Measurements from ENCODE around the gene BICD2. TPM values are rescaled to one million over a fixed set of nuclear protein-coding genes. Genes with fewer than 3 reads are reported as not detected.

The BICD2 gene
- total and polyA plus RNA-seq, 4 donors = 2.5 to 16.0 (median 11.2) TPM

- no peak overlapping the region for H3K4me3 ChIP-seq (ENCODE audit: low read depth in 1 of 3, low read length in 3 of 3)
- no peak for TF ChIP-seq GABPA (IDR thresholded peaks at IDR 0.05 in 1 of 2, conservative IDR thresholded peaks at IDR 0.05 in 1 of 2)
- H3K36me3 ChIP-seq (ENCODE audit: control insufficient read depth in 4 of 4, insufficient read depth in 3 of 4, low read depth in 1 of 4, low read length in 3 of 4) = no peaks in the 10 kb centered on the region
- DNase-seq (ENCODE audit: low spot score) = no peak
- no peak overlapping the region for H3K9ac ChIP-seq (ENCODE audit: low read depth in 1 of 2, low read length in 2 of 2)
- H3K4me1 ChIP-seq (ENCODE audit: control insufficient read depth in 4 of 4, insufficient read depth in 4 of 4, low read length in 3 of 4) = peaks cover 0 to 9% (median under 1%) of the 10 kb centered on the region in 4 donors
- H3K9me3 ChIP-seq (ENCODE audit: control insufficient read depth in 4 of 4, low read length in 3 of 4) = no peaks in the 10 kb centered on the region
- 83% methylated on average over 9 of the region's 9 CpGs for WGBS
- no peaks in the 10 kb centered on the region for H3K27me3 ChIP-seq (ENCODE audit: control insufficient read depth in 4 of 4, insufficient read depth in 4 of 4, low read length in 3 of 4)
- no peak overlapping the region for H3K27ac ChIP-seq (ENCODE audit: low read depth in 1 of 2, low read length in 2 of 2)
These were observed 17.0 kb downstream of the BICD2 start for GRCh38 chr9:92747459-92748232.

GRCh38 chr9:92746567-92747458 lies 17.8 kb downstream of the BICD2 start:
- 79% methylated on average over 14 of the region's 14 CpGs for WGBS
- Histone ChIP-seq H3K9ac (ENCODE audit: low read depth in 1 of 2, low read length in 2 of 2) (no peak overlapping the region), H3K27me3 (ENCODE audit: control insufficient read depth in 4 of 4, insufficient read depth in 4 of 4, low read length in 3 of 4) (no peaks in the 10 kb centered on the region), H3K36me3 (ENCODE audit: control insufficient read depth in 4 of 4, insufficient read depth in 3 of 4, low read depth in 1 of 4, low read length in 3 of 4) (no peaks in the 10 kb centered on the region), H3K9me3 (ENCODE audit: control insufficient read depth in 4 of 4, low read length in 3 of 4) (no peaks in the 10 kb centered on the region), H3K27ac (ENCODE audit: low read depth in 1 of 2, low read length in 2 of 2) (no peak overlapping the region), H3K4me1 (ENCODE audit: control insufficient read depth in 4 of 4, insufficient read depth in 4 of 4, low read length in 3 of 4) (peaks cover 0 to 9% (median 0%) of the 10 kb centered on the region in 4 donors), H3K4me3 (ENCODE audit: low read depth in 1 of 3, low read length in 3 of 3) (no peak overlapping the region)
- DNase-seq (ENCODE audit: low spot score) = no peak
- TF ChIP-seq FOXA1 (IDR thresholded peaks at IDR 0.05) = no peak
- peak; percentile 91 for TF ChIP-seq NR2F2 (IDR thresholded peaks at IDR 0.05)

GRCh38 chr9:92745881-92746280 lies 18.8 kb downstream of the BICD2 start:
- no peak overlapping the region for H3K4me3 ChIP-seq (ENCODE audit: low read depth in 1 of 3, low read length in 3 of 3)
- TF ChIP-seq RAD21 (IDR thresholded peaks at IDR 0.05) (no peak), SP1 (IDR thresholded peaks at IDR 0.05) (no peak), YY1 (IDR thresholded peaks at IDR 0.05) (no peak), TAF1 (conservative IDR thresholded peaks at IDR 0.05) (no peak), FOXA1 (IDR thresholded peaks at IDR 0.05) (no peak), MAX (IDR thresholded peaks at IDR 0.05) (no peak), GABPA (IDR thresholded peaks at IDR 0.05 in 1 of 2, conservative IDR thresholded peaks at IDR 0.05 in 1 of 2) (no peak), EGR1 (IDR thresholded peaks at IDR 0.05; ENCODE audit: low read depth in 2 of 2) (no peak), ZBTB33 (IDR thresholded peaks at IDR 0.05) (no peak)
- H3K9ac ChIP-seq (ENCODE audit: low read depth in 1 of 2, low read length in 2 of 2) = no peak overlapping the region
- 82% methylated on average over 6 of the region's 6 CpGs for WGBS
- no peaks in the 10 kb centered on the region for H3K36me3 ChIP-seq (ENCODE audit: control insufficient read depth in 4 of 4, insufficient read depth in 3 of 4, low read depth in 1 of 4, low read length in 3 of 4)
- peaks cover 0 to 9% (median 1%) of the 10 kb centered on the region in 4 donors for H3K4me1 ChIP-seq (ENCODE audit: control insufficient read depth in 4 of 4, insufficient read depth in 4 of 4, low read length in 3 of 4)
- no peaks in the 10 kb centered on the region for H3K9me3 ChIP-seq (ENCODE audit: control insufficient read depth in 4 of 4, low read length in 3 of 4)
- no peak overlapping the region for H3K27ac ChIP-seq (ENCODE audit: low read depth in 1 of 2, low read length in 2 of 2)
- H3K27me3 ChIP-seq (ENCODE audit: control insufficient read depth in 4 of 4, insufficient read depth in 4 of 4, low read length in 3 of 4) = no peaks in the 10 kb centered on the region
- DNase-seq (ENCODE audit: low spot score) = no peak
